GM12872 (cell line): ENCODE data around the gene ZNF423.

Source experiments
- TF ChIP-seq, protein P1 (sequence below): IDR thresholded peaks from 3 replicates; pipeline ENCODE4 v1.5.1; 2011; ENCODE audit warnings: low read depth, mild to moderate bottlenecking, low read length, moderate library complexity; ENCODE audit not compliant: insufficient read depth

The ZNF423 gene

DNA sequence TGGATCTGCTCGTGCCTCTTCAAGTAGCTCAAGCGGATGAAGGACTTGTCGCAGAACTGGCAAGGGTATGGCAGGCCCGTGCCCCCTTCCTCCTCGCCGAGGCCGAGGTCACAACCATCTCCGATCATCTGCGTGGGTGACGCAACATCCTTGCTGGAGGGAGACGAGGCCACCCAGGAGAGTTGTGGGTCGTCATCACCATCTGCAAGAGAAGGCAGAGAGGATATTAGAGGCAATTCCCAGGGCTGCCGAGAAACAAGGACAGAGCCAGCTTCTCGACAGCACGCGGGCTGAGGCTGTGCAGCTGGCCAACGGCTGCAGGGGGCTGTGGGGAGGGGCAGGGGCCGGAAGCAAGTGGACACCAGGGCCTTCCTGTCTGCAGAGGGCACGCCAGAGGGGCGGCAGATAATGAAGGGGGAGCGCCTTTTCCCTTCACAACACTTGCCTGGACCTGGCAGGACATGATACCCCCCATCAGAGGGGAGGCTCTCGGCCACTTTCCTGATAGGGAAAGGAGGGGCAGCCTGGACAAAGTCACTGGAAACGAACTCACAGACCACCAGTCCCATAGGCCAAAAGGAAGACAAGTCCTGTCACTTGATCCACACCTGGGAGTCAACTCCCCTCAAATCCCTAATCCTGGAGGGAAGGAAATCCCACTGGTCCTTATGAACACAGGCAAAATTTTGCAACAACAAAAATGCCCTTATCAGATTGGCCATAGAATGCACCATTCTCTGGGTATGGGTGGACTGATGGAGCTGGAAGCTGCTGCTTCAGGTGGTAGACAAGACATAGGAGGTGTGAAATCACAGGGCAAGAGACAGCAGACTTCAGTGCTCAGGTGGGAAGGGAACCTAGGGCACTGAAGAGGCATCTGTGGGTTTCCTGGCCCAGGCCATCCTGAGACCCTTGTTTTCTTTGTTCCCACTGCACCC, 217.0 kb downstream of the ZNF423 start:
- TF ChIP-seq, protein P1, sequence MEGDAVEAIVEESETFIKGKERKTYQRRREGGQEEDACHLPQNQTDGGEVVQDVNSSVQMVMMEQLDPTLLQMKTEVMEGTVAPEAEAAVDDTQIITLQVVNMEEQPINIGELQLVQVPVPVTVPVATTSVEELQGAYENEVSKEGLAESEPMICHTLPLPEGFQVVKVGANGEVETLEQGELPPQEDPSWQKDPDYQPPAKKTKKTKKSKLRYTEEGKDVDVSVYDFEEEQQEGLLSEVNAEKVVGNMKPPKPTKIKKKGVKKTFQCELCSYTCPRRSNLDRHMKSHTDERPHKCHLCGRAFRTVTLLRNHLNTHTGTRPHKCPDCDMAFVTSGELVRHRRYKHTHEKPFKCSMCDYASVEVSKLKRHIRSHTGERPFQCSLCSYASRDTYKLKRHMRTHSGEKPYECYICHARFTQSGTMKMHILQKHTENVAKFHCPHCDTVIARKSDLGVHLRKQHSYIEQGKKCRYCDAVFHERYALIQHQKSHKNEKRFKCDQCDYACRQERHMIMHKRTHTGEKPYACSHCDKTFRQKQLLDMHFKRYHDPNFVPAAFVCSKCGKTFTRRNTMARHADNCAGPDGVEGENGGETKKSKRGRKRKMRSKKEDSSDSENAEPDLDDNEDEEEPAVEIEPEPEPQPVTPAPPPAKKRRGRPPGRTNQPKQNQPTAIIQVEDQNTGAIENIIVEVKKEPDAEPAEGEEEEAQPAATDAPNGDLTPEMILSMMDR = no peak

DNA sequence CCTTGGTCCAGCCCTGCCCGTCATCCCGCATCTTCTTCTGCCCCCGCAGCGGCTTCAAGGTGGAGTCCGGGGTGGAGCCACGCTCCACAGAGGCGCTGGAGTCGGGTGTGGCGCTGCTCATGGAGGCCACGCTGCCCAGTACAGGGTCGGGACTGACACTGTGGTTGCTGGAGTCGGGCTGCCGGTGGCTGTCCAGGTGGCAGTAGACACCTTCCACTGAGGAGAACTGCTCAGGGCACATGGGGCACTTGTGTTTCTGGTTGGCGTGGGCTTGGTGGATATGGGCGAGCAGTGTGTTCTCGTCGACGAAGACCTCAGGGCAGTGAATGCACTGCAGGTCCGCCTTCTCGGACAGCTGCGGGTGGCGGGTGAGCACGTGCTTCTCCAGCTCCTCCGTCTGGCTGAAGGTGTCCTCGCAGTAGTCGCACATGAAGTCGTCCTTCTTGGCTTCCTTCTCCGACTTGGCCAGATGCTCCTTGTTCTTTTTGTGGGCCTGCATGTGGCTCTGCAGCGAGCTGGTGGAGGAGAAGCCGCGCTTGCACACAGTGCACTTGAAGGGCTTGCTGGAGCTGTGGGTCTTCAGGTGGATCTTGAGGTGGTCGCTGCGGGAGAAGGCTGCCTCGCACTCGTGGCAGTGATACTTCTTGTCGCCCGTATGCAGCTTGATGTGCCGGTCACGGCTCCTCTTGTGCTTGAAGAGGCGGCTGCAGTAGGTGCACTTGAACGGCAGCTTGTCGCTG, 217.8 kb downstream of the ZNF423 start:
- TF ChIP-seq, protein P1 = no peak

DNA sequence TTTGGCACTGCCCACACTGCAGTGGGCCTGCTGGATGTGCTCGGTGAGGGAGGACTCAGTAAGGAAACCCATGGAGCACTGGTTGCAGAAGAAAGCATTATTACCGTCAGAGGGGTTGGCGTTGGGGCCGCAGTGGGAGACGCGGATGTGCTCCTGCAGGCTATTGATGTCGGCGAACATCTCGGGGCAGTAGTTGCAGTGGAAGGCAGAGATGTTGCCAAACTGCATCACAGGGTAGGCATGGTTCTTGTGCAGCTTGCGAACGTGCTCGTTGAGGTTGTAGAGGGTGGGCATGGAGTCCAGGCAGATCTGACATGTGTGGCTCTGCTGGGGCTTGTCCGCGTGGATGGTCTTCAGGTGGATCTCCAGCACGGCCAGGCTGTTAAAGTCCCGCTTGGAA, 218.4 kb downstream of the ZNF423 start:
- TF ChIP-seq, protein P1 = no peak

DNA sequence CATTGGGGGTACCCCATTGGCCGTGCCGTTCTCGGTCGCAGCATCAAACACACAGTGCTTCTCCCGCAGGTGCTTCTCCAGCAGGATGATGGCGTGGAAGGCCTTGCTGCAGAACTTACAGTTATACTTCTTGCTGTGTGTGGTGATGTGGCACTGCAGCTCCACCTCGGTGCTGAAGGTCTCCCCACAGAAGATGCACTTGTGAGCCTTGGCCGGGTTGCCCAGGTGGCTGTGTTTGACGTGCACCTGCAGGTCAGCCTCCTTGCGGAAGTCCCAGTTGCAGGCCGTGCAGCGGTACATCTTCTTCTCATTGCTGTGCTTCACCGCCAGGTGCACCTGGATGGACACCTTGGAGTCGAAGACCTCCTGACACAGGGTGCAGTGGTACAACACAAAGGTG, 219.3 kb downstream of the ZNF423 start:
- TF ChIP-seq, protein P1 = no peak

DNA sequence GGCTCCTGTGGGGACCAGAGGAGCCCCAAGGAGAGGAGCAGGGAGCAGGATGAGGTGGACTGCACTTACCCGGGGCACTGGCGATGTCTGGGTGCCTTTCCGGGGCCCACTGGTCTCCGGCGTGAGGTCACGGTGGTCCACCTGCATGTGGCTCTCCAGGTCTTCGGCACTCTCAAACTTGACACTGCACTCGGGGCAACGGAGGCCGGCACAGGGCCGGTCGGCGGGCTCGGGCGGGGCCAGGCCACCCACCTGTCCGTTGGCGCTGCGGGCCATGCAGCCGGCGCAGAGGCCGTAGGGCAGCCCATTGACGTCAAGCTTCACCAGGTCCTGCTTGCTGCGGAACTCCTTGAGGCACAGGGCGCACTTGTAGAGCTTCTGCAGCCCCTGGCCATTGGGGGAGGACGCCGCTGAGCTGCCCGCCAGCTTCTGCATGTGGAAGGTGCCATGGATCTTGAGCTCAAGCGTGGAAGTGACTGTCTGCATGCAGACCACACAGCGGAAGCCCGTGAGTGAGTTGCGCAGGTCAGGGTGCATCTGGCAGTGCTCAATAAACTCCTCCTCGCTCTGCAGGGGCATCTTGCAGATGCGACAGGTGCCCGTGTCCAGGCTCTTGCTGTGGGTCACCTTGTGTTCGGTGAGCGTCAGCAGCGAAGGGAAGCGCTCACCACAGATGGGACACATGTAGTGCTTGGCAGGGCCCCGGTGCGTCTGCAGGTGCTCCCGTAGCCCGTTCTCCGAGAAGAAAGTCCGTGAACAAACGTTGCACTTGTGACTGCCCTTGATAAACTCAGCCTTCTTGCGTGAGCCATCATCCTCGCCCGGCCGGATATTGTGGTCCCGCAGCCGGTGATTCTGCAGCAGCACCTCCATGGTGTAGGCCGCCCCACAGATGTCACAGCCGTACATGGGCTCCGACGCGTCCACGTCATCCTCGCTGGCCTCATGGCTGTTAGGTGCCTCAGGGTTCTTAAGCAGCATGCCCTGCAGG, 220.0 kb downstream of the ZNF423 start:
- TF ChIP-seq, protein P1 = no peak

DNA sequence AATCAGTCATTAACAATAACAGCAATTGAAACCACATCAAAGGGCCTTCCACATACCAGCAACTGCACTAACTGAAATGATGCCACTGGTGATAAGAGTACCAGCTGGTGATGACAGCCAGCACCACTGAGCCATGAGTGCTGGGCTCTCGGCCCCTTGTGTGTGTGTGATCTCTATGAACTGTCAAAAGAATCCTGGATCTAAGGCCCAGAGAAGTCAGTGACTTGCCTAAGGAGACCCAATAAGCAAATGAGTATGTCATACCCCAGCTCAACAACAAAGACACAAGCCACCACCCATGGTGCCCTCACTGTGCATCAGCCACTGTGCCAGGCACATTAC, 220.9 kb downstream of the ZNF423 start:
- TF ChIP-seq, protein P1 = no peak
